SJCRH30 (cell line): ENCODE measurements around the gene OR5C1. TPM values are rescaled to one million over a fixed set of nuclear protein-coding genes. Genes with fewer than 3 reads are reported as not detected.
A peak's percentile ranks its signal among the peaks of the same experiment; 100 is the strongest.
"Not testable (repeated sequence)": the region's sequence is repeated elsewhere in the genome, so short reads cannot be mapped to it uniquely, and the experiment has no call there.

Source experiments
- DNase-seq, 2 experiments: peaks; one replicate each; pipeline ENCODE4 v3.0.0-alpha.2; 2015 to 2020
- H3K27ac ChIP-seq: fragments of 250-450 bp; sonication (Bioruptor Pico); 2 replicates; pipeline ENCODE4 v1.5.1; 2020; ENCODE audit warnings: mild to moderate bottlenecking, moderate library complexity
- H3K27me3 ChIP-seq: fragments of 250-450 bp; sonication (Bioruptor Pico); 2 replicates; pipeline ENCODE4 v1.5.1; 2020; ENCODE audit warnings: mild to moderate bottlenecking, moderate library complexity
- H3K36me3 ChIP-seq: fragments of 250-450 bp; sonication (Bioruptor Pico); 2 replicates; pipeline ENCODE4 v1.5.1; 2020; ENCODE audit warnings: mild to moderate bottlenecking, moderate library complexity
- H3K4me1 ChIP-seq: fragments of 250-450 bp; sonication (Bioruptor Pico); 2 replicates; pipeline ENCODE4 v1.5.1; 2020; ENCODE audit warnings: mild to moderate bottlenecking, moderate library complexity
- H3K4me3 ChIP-seq: fragments of 250-450 bp; sonication (Bioruptor Pico); 2 replicates; pipeline ENCODE4 v1.5.1; 2020; ENCODE audit warnings: mild to moderate bottlenecking, moderate library complexity
- H3K9me3 ChIP-seq: fragments of 250-450 bp; sonication (Bioruptor Pico); replicated peaks from 2 replicates; pipeline ENCODE4 v1.5.1; 2020; ENCODE audit warnings: mild to moderate bottlenecking, moderate library complexity
- total RNA-seq: library from RNA; depleted of rRNA; stranded (reverse); fragments of >200 nt; shearing (Covaris generic); gene quantifications from 2 replicates; pipeline ENCODE4 v1.2.3, GENCODE V29; 2014

OR5C1 gene
- total RNA-seq, 1 experiment from 2014 or later: not detected

- H3K4me3 ChIP-seq: no peak within 1 kb of the TSS
- no peaks in the 10 kb centered on the region for H3K9me3 ChIP-seq
- no peak within 1 kb of the TSS for H3K27ac ChIP-seq
- H3K4me1 ChIP-seq: peaks cover 7% of the 10 kb centered on the region; the same call in 1 of the 2 replicates
- no peaks in the 10 kb centered on the region for H3K27me3 ChIP-seq
- no peak for DNase-seq
- H3K36me3 ChIP-seq: no peaks in the 10 kb centered on the region
These were observed 11.6 kb downstream of the OR5C1 start, which contains the start of gene OR1K1 for GRCh38 chr9:122800066-122801060. TSS of gene OR1K1 (plus strand) at chr9:122800123. CDS start at chr9:122800123, 0 bp downstream.

- DNase-seq: no peak
- Histone ChIP-seq H3K9me3 (no peaks in the 10 kb centered on the region), H3K4me3 (no peak overlapping the region), H3K36me3 (no peaks in the 10 kb centered on the region), H3K27ac (no peak overlapping the region), H3K4me1 (no peaks in the 10 kb centered on the region), H3K27me3 (no peaks in the 10 kb centered on the region)
These were observed 17.9 kb downstream of the OR5C1 start for GRCh38 chr9:122806661-122807060.

- DNase-seq: no peak
- no peaks in the 10 kb centered on the region for H3K27me3 ChIP-seq
- H3K9me3 ChIP-seq: no peaks in the 10 kb centered on the region
These were observed 18.7 kb downstream of the OR5C1 start for GRCh38 chr9:122807271-122807900.

GRCh38 chr9:122808141-122808540, 19.4 kb downstream of the OR5C1 start:
- Histone ChIP-seq H3K36me3 (no peaks in the 10 kb centered on the region), H3K4me1 (no peaks in the 10 kb centered on the region), H3K4me3 (no peak overlapping the region), H3K27me3 (no peaks in the 10 kb centered on the region), H3K9me3 (no peaks in the 10 kb centered on the region), H3K27ac (no peak overlapping the region)
- DNase-seq: no peak

More at GRCh38 chr9:122807271-122807900, 18.7 kb downstream of the OR5C1 start:
- Histone ChIP-seq H3K36me3 (no peaks in the 10 kb centered on the region), H3K27ac (no peak overlapping the region), H3K4me3 (no peak overlapping the region), H3K4me1 (no peaks in the 10 kb centered on the region)

GRCh38 chr9:122809261-122809660, 20.5 kb downstream of the OR5C1 start:
- not testable (repeated sequence) for DNase-seq, H3K4me1 ChIP-seq, H3K9me3 ChIP-seq, H3K27me3 ChIP-seq, H3K27ac ChIP-seq, H3K4me3 ChIP-seq, H3K36me3 ChIP-seq

GRCh38 chr9:122810306-122810946, 21.7 kb downstream of the OR5C1 start:
- Histone ChIP-seq H3K4me3 (no peak overlapping the region), H3K36me3 (no peaks in the 10 kb centered on the region), H3K27me3 (no peaks in the 10 kb centered on the region), H3K4me1 (no peaks in the 10 kb centered on the region), H3K27ac (no peak overlapping the region), H3K9me3 (no peaks in the 10 kb centered on the region)
- peak; percentile 55 to 94 for DNase-seq

- no peak overlapping the region for H3K27ac ChIP-seq
- no peaks in the 10 kb centered on the region for H3K4me1 ChIP-seq
- H3K4me3 ChIP-seq: no peak overlapping the region
- H3K9me3 ChIP-seq: no peaks in the 10 kb centered on the region
- H3K36me3 ChIP-seq: peaks cover 9% of the 10 kb centered on the region
- no peaks in the 10 kb centered on the region for H3K27me3 ChIP-seq
- DNase-seq: no peak
These were observed 24.0 kb downstream of the OR5C1 start for GRCh38 chr9:122812736-122813135.

GRCh38 chr9:122814545-122814944, 25.8 kb downstream of the OR5C1 start:
- no peak for DNase-seq
- H3K36me3 ChIP-seq: peaks cover 20% of the 10 kb centered on the region
- no peak overlapping the region for H3K4me3 ChIP-seq
- no peaks in the 10 kb centered on the region for H3K27me3 ChIP-seq
- H3K9me3 ChIP-seq: no peaks in the 10 kb centered on the region
- H3K4me1 ChIP-seq: no peaks in the 10 kb centered on the region
- no peak overlapping the region for H3K27ac ChIP-seq

GRCh38 chr9:122815544-122815943, 26.8 kb downstream of the OR5C1 start:
- Histone ChIP-seq H3K9me3 (no peaks in the 10 kb centered on the region), H3K36me3 (peaks cover 29% of the 10 kb centered on the region), H3K4me3 (no peak overlapping the region), H3K27me3 (no peaks in the 10 kb centered on the region), H3K4me1 (peaks cover 6% of the 10 kb centered on the region), H3K27ac (no peak overlapping the region)
- no peak for DNase-seq

- H3K4me3 ChIP-seq: no peak overlapping the region
- no peak for DNase-seq
These were observed 27.6 kb downstream of the OR5C1 start for GRCh38 chr9:122816163-122816867.

GRCh38 chr9:122819326-122819725, 30.6 kb downstream of the OR5C1 start:
- peaks cover 43% of the 10 kb centered on the region for H3K36me3 ChIP-seq
- no peaks in the 10 kb centered on the region for H3K9me3 ChIP-seq
- DNase-seq: no peak
- peaks cover 6% of the 10 kb centered on the region for H3K4me1 ChIP-seq
- H3K4me3 ChIP-seq: no peak overlapping the region
- H3K27ac ChIP-seq: no peak overlapping the region; the same call in 1 of the 2 replicates
- H3K27me3 ChIP-seq: no peaks in the 10 kb centered on the region

More at GRCh38 chr9:122816163-122816867, 27.6 kb downstream of the OR5C1 start:
- H3K27ac ChIP-seq: no peak overlapping the region
- H3K27me3 ChIP-seq: no peaks in the 10 kb centered on the region
- H3K36me3 ChIP-seq: peaks cover 34% of the 10 kb centered on the region
- no peaks in the 10 kb centered on the region for H3K9me3 ChIP-seq
- H3K4me1 ChIP-seq: peaks cover 6% of the 10 kb centered on the region

GRCh38 chr9:122819791-122820489, 31.2 kb downstream of the OR5C1 start:
- H3K27me3 ChIP-seq: no peaks in the 10 kb centered on the region
- DNase-seq: no peak
- H3K27ac ChIP-seq: peak overlapping the region; percentile 1; the same call in 1 of the 2 replicates
- H3K9me3 ChIP-seq: no peaks in the 10 kb centered on the region
- H3K36me3 ChIP-seq: peaks cover 47% of the 10 kb centered on the region
- no peak overlapping the region for H3K4me3 ChIP-seq
- peaks cover 6% of the 10 kb centered on the region for H3K4me1 ChIP-seq

GRCh38 chr9:122820490-122820845, 31.7 kb downstream of the OR5C1 start:
- Histone ChIP-seq H3K4me3 (no peak overlapping the region), H3K9me3 (no peaks in the 10 kb centered on the region), H3K36me3 (peaks cover 47% of the 10 kb centered on the region), H3K4me1 (peaks cover 6% of the 10 kb centered on the region), H3K27ac (no peak overlapping the region), H3K27me3 (no peaks in the 10 kb centered on the region)
- no peak for DNase-seq
